ENCODE data around the gene KIF3A. TPM values are rescaled to one million over a fixed set of nuclear protein-coding genes. Genes with fewer than 3 reads are reported as not detected.

Gene KIF3A
- total RNA-seq, 1 donor from 2014 or later, result 25.4 TPM

DNA sequence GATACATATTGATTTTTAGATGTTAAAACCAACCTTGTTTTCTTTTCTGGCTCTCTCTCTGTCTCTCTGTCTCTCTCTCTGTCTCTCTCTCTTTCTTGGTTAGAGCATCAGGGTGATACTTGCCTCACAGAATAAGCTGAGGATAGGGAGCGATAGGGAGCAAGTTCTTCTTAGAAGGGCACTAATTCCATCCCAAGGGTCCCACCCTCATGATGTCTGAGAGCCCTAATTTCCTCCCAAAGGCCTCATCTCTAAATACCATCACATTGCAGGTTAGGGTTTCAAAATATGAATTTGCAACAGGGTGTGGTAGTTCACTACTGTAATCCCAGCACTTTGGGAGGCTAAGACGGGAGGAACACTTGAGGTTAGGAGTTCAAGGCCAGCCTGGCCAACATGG lies 4.8 kb upstream of the KIF3A start:
- Histone ChIP-seq H3K27me3 (ENCODE audit: insufficient read depth, low read length) (peaks cover 17% of the 10 kb centered on the region), H3K36me3 (ENCODE audit: insufficient read depth, low read length) (no peaks in the 10 kb centered on the region), H3K4me1 (ENCODE audit: insufficient read depth, low read length) (peaks cover 6% of the 10 kb centered on the region), H2AFZ (ENCODE audit: low read depth, low read length) (no peak overlapping the region), H3K9ac (ENCODE audit: low read length) (no peak overlapping the region), H3K27ac (ENCODE audit: low read depth, low read length) (no peak overlapping the region), H3K9me3 (ENCODE audit: insufficient read depth, low read depth, low read length) (no peaks in the 10 kb centered on the region), H3K79me2 (ENCODE audit: insufficient read depth, low read length) (no peaks in the 10 kb centered on the region), H4K20me1 (ENCODE audit: insufficient read depth, low read length) (no peaks in the 10 kb centered on the region), H3K4me2 (ENCODE audit: low read length) (no peak overlapping the region), H3K4me3 (ENCODE audit: insufficient read depth, low read depth, low read length) (no peak overlapping the region)
- no peak for FAIRE-seq
- H3K36me3 Mint-ChIP-seq (ENCODE audit: low read depth, unreplicated experiment), result peaks cover 1% of the 10 kb centered on the region
- no peak overlapping the region for H3K27ac Mint-ChIP-seq (ENCODE audit: unreplicated experiment)
- no peak for DNase-seq (ENCODE audit: low read depth)
- TF ChIP-seq, protein P1, sequence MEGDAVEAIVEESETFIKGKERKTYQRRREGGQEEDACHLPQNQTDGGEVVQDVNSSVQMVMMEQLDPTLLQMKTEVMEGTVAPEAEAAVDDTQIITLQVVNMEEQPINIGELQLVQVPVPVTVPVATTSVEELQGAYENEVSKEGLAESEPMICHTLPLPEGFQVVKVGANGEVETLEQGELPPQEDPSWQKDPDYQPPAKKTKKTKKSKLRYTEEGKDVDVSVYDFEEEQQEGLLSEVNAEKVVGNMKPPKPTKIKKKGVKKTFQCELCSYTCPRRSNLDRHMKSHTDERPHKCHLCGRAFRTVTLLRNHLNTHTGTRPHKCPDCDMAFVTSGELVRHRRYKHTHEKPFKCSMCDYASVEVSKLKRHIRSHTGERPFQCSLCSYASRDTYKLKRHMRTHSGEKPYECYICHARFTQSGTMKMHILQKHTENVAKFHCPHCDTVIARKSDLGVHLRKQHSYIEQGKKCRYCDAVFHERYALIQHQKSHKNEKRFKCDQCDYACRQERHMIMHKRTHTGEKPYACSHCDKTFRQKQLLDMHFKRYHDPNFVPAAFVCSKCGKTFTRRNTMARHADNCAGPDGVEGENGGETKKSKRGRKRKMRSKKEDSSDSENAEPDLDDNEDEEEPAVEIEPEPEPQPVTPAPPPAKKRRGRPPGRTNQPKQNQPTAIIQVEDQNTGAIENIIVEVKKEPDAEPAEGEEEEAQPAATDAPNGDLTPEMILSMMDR (IDR thresholded peaks at IDR 0.05; ENCODE audit: insufficient read depth, low read depth, low read length), result no peak
- TF ChIP-seq EZH2 (IDR thresholded peaks at IDR 0.05; ENCODE audit: insufficient read depth, low read length), result no peak
- peaks cover 16% of the 10 kb centered on the region for H3K27me3 Mint-ChIP-seq (ENCODE audit: low read depth, unreplicated experiment)
- H3K9me3 Mint-ChIP-seq (ENCODE audit: unreplicated experiment), result no peaks in the 10 kb centered on the region
- peaks cover 8% of the 10 kb centered on the region for H3K4me1 Mint-ChIP-seq (ENCODE audit: low read depth, unreplicated experiment)
- H3K4me3 Mint-ChIP-seq (ENCODE audit: unreplicated experiment), result no peak overlapping the region

GRCh38 chr5:132739232-132739631 lies 1.9 kb upstream of the KIF3A start:
- Histone ChIP-seq H3K4me1 (ENCODE audit: insufficient read depth, low read length) (peaks cover 10% of the 10 kb centered on the region), H4K20me1 (ENCODE audit: insufficient read depth, low read length) (peaks cover 9% of the 10 kb centered on the region), H3K36me3 (ENCODE audit: insufficient read depth, low read length) (no peaks in the 10 kb centered on the region), H3K27me3 (ENCODE audit: insufficient read depth, low read length) (no peaks in the 10 kb centered on the region), H3K4me2 (ENCODE audit: low read length) (no peak overlapping the region), H3K4me3 (ENCODE audit: insufficient read depth, low read depth, low read length) (no peak overlapping the region), H3K9ac (ENCODE audit: low read length) (no peak overlapping the region), H3K27ac (ENCODE audit: low read depth, low read length) (no peak overlapping the region), H3K9me3 (ENCODE audit: insufficient read depth, low read depth, low read length) (no peaks in the 10 kb centered on the region), H3K79me2 (ENCODE audit: insufficient read depth, low read length) (peaks cover 21% of the 10 kb centered on the region), H2AFZ (ENCODE audit: low read depth, low read length) (no peak overlapping the region)
- Mint-ChIP-seq H3K9me3 (ENCODE audit: unreplicated experiment) (no peaks in the 10 kb centered on the region), H3K36me3 (ENCODE audit: low read depth, unreplicated experiment) (no peaks in the 10 kb centered on the region), H3K27me3 (ENCODE audit: low read depth, unreplicated experiment) (no peaks in the 10 kb centered on the region), H3K27ac (ENCODE audit: unreplicated experiment) (no peak overlapping the region), H3K4me3 (ENCODE audit: unreplicated experiment) (peak overlapping the region; percentile 9), H3K4me1 (ENCODE audit: low read depth, unreplicated experiment) (peaks cover 13% of the 10 kb centered on the region)
- FAIRE-seq (no peak), DNase-seq (ENCODE audit: low read depth) (no peak)
- TF ChIP-seq, protein P1 (IDR thresholded peaks at IDR 0.05; ENCODE audit: insufficient read depth, low read depth, low read length), result no peak
- no peak for TF ChIP-seq EZH2 (IDR thresholded peaks at IDR 0.05; ENCODE audit: insufficient read depth, low read length)

DNA sequence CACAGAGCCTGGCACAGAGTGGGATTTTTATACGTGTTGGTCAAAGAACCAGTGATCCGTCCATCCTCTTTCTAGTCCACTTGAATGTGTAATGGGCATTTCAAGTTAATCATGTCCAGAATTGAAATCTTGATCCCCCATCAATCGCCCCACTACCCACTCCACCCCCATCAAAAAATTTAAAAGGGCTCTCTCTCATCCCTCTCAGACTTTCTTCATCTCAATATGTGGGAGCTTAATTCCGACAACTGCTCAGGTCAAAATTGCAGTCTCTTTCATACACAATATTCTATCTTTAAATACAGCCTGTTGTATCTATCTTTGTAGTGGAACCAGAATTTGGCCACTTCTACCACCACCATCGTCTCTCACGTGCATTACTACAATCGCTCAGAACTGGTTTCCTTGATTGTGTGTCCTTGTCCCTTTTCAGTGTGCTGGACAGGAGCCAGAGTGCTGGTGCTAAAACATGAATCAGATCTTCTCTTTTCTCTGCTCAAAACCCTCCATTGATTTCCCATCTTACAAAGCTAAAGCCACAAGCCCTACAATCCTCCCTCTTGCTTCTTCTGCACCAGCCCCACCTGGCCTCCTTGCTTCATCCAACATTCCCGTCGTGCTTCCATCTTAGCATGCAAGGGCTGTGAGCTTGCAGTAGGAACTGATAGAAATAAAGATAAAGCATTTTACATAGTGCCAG lies 786 bp upstream of the KIF3A start:
- Mint-ChIP-seq H3K4me3 (ENCODE audit: unreplicated experiment) (peak overlapping the region; percentile 89), H3K27me3 (ENCODE audit: low read depth, unreplicated experiment) (no peaks in the 10 kb centered on the region), H3K27ac (ENCODE audit: unreplicated experiment) (no peak overlapping the region), H3K36me3 (ENCODE audit: low read depth, unreplicated experiment) (no peaks in the 10 kb centered on the region), H3K9me3 (ENCODE audit: unreplicated experiment) (no peaks in the 10 kb centered on the region), H3K4me1 (ENCODE audit: low read depth, unreplicated experiment) (peaks cover 13% of the 10 kb centered on the region)
- Histone ChIP-seq H3K27ac (ENCODE audit: low read depth, low read length) (no peak overlapping the region), H3K79me2 (ENCODE audit: insufficient read depth, low read length) (peaks cover 24% of the 10 kb centered on the region), H3K9ac (ENCODE audit: low read length) (peak overlapping the region; percentile 82), H3K9me3 (ENCODE audit: insufficient read depth, low read depth, low read length) (no peaks in the 10 kb centered on the region), H3K36me3 (ENCODE audit: insufficient read depth, low read length) (peaks cover 3% of the 10 kb centered on the region), H4K20me1 (ENCODE audit: insufficient read depth, low read length) (peaks cover 9% of the 10 kb centered on the region), H3K27me3 (ENCODE audit: insufficient read depth, low read length) (no peaks in the 10 kb centered on the region), H3K4me3 (ENCODE audit: insufficient read depth, low read depth, low read length) (peak overlapping the region; percentile 94), H3K4me2 (ENCODE audit: low read length) (peak overlapping the region; percentile 89), H2AFZ (ENCODE audit: low read depth, low read length) (peak overlapping the region; percentile 92), H3K4me1 (ENCODE audit: insufficient read depth, low read length) (peaks cover 10% of the 10 kb centered on the region)
- no peak for TF ChIP-seq EZH2 (IDR thresholded peaks at IDR 0.05; ENCODE audit: insufficient read depth, low read length)
- TF ChIP-seq, protein P1 (IDR thresholded peaks at IDR 0.05; ENCODE audit: insufficient read depth, low read depth, low read length), result no peak
- FAIRE-seq, result no peak
- DNase-seq (ENCODE audit: low read depth), result no peak

All from astrocyte (in vitro differentiated cells and primary cell).